Measurements from ENCODE around the gene THRAP3. TPM values are rescaled to one million over a fixed set of nuclear protein-coding genes. Genes with fewer than 3 reads are reported as not detected.

The THRAP3 gene
- total and polyA plus RNA-seq, 9 of the 15 experiments (the other 6 are each of a cell fraction or from before 2014, with no cell fraction given), result 66.2 to 135 (median 113) TPM

GRCh38 chr1:36322786-36323635 is 98.8 kb downstream of the THRAP3 start (continued):
- TF ChIP-seq, protein P1, sequence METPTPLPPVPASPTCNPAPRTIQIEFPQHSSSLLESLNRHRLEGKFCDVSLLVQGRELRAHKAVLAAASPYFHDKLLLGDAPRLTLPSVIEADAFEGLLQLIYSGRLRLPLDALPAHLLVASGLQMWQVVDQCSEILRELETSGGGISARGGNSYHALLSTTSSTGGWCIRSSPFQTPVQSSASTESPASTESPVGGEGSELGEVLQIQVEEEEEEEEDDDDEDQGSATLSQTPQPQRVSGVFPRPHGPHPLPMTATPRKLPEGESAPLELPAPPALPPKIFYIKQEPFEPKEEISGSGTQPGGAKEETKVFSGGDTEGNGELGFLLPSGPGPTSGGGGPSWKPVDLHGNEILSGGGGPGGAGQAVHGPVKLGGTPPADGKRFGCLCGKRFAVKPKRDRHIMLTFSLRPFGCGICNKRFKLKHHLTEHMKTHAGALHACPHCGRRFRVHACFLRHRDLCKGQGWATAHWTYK (CRISPR knock-in tag; IDR thresholded peaks at IDR 0.05), result peak; percentile 41; the same call in 1 of the 2 replicates
- TF ChIP-seq ZNF395 (CRISPR knock-in tag; IDR thresholded peaks at IDR 0.05) (0 out of 2 replicates have a peak, but pooled peaks have one; percentile 11), HNRNPLL (IDR thresholded peaks at IDR 0.05; ENCODE audit: low read depth, low read length, poor library complexity, severe bottlenecking) (no peak), ZSCAN29 (IDR thresholded peaks at IDR 0.05) (no peak), HES1 (IDR thresholded peaks at IDR 0.05; ENCODE audit: low read depth) (no peak), MCM2 (IDR thresholded peaks at IDR 0.05; ENCODE audit: low read depth) (no peak), SREBF1 (IDR thresholded peaks at IDR 0.05; ENCODE audit: borderline replicate concordance, low read depth, low read length) (no peak), ZC3H8 (IDR thresholded peaks at IDR 0.05) (no peak), KLF6 (CRISPR knock-in tag; IDR thresholded peaks at IDR 0.05; ENCODE audit: borderline replicate concordance) (no peak), WHSC1 (IDR thresholded peaks at IDR 0.05; ENCODE audit: low read length) (no peak), ELF2 (CRISPR knock-in tag; IDR thresholded peaks at IDR 0.05) (0 out of 2 replicates have a peak, but pooled peaks have one; percentile 17), BCOR (IDR thresholded peaks at IDR 0.05) (no peak), VEZF1 (CRISPR knock-in tag; IDR thresholded peaks at IDR 0.05) (no peak), CHD1 (IDR thresholded peaks at IDR 0.05; ENCODE audit: low read length) (no peak), ELK3 (CRISPR knock-in tag; IDR thresholded peaks at IDR 0.05) (no peak), ZNF551 (CRISPR knock-in tag; IDR thresholded peaks at IDR 0.05) (no peak), U2AF2 (optimal IDR thresholded peaks at IDR 0.05; ENCODE audit: low read depth, low read length) (no peak), POLR2G (IDR thresholded peaks at IDR 0.05; ENCODE audit: low read depth, low read length) (peak; percentile 71), CCNT2 (IDR thresholded peaks at IDR 0.05; ENCODE audit: borderline replicate concordance, extremely low read depth, insufficient read length, low read depth, low read length) (peak; percentile 75), PHB (CRISPR knock-in tag; IDR thresholded peaks at IDR 0.05) (peak; percentile 87; the same call in 1 of the 2 replicates), KDM5B (IDR thresholded peaks at IDR 0.05; ENCODE audit: insufficient replicate concordance, low read depth, low read length) (no peak), TBP (optimal IDR thresholded peaks at IDR 0.05; ENCODE audit: low read depth, low read length) (no peak), ZNF23 (CRISPR knock-in tag; IDR thresholded peaks at IDR 0.05) (no peak)

All from K562 (cell line).